ENCODE measurements around the gene PDE4DIP. TPM values are rescaled to one million over a fixed set of nuclear protein-coding genes. Genes with fewer than 3 reads are reported as not detected.
A peak's percentile ranks its signal among the peaks of the same experiment; 100 is the strongest.
"Not testable (repeated sequence)": the region's sequence is repeated elsewhere in the genome, so short reads cannot be mapped to it uniquely, and the experiment has no call there.

Gene PDE4DIP
- total RNA-seq, 2 experiments from 2014 or later: 27.1 to 27.4 TPM

DNA sequence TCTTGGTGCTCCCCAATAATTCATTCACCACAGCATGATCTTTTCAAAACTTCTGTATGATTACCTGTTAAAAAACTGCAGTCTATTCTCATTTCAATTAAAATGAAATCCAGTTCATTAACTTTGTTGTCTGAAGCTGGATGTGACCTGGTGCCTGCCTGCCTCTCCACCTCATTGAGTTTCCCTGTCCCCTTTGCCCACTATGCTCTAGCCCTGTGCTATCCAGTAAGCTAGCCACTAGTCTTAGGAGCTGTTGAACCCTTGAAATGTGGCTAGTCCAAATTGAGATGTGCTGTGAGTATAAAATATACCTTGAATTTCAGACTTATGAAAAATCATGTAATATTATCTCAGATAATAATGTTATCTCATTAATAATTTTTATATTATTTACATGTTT lies 114.1 kb downstream of the PDE4DIP start:
- H3K36me3 Mint-ChIP-seq (ENCODE audit: low read depth): not testable (repeated sequence)

GRCh38 chr1:148960212-148961000 lies 116.2 kb downstream of the PDE4DIP start:
- not testable (repeated sequence) for H3K27ac Mint-ChIP-seq

More for the DNA sequence above, 114.1 kb downstream of the PDE4DIP start:
- ATAC-seq (ENCODE audit: poor library complexity); H3K27me3 Mint-ChIP-seq; H3K27ac Mint-ChIP-seq; POLR2A ChIA-PET; H3K36me3 ChIP-seq (ENCODE audit: insufficient read depth, low read length); H3K27ac ChIP-seq (ENCODE audit: low read depth in 1 of 2, low read length in 2 of 2); CTCF ChIA-PET; H3K4me1 ChIP-seq (ENCODE audit: insufficient read depth, low read length); H3K9me3 Mint-ChIP-seq; DNase-seq; H3K9me3 ChIP-seq (ENCODE audit: control insufficient read depth in 1 of 2, insufficient read depth in 1 of 2, low read length in 2 of 2); intact Hi-C loops (cut with DNase I, micrococcal nuclease); H3K27me3 ChIP-seq (ENCODE audit: control insufficient read depth in 1 of 2, insufficient read depth in 2 of 2, low read length in 2 of 2); H3K4me1 Mint-ChIP-seq (ENCODE audit: low read depth); H3K4me3 ChIP-seq (ENCODE audit: low read length); H3K4me3 Mint-ChIP-seq: not testable (repeated sequence)

DNA sequence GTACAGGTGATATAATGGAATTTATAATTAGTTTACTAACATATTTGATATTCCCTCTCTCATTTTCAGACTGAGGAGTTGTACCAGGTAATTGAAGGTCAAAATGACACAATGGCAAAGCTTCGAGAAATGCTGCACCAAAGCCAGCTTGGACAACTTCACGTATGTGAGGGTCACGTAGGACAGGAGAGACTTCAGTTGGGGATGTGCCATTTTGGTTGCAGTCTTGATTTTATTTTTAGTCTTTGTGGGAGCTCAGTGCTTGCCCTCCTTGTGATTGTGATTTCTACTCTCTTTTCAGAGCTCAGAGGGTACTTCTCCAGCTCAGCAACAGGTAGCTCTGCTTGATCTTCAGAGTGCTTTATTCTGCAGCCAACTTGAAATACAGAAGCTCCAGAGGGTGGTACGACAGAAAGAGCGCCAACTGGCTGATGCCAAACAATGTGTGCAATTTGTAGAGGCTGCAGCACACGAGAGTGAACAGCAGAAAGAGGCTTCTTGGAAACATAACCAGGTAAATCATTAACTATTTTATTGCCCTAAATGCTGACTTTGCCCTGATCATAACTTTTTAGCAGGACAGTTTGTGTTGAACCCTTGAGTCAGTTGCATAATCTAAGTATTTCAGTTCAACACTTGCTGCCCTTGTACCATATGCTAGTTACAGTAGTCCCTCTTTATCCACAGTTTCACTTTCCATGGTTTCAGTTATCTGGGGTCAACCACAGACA lies 118.1 kb downstream of the PDE4DIP start:
- not testable (repeated sequence) for ATAC-seq (ENCODE audit: poor library complexity); H3K4me3 Mint-ChIP-seq; H3K27ac Mint-ChIP-seq

More at GRCh38 chr1:148960212-148961000, 116.2 kb downstream of the PDE4DIP start:
- intact Hi-C loops (cut with DNase I, micrococcal nuclease); H3K4me1 ChIP-seq (ENCODE audit: insufficient read depth, low read length); H3K27me3 Mint-ChIP-seq; H3K9me3 ChIP-seq (ENCODE audit: control insufficient read depth in 1 of 2, insufficient read depth in 1 of 2, low read length in 2 of 2); DNase-seq; H3K9me3 Mint-ChIP-seq; CTCF ChIA-PET; H3K36me3 Mint-ChIP-seq (ENCODE audit: low read depth); H3K4me3 Mint-ChIP-seq; H3K4me1 Mint-ChIP-seq (ENCODE audit: low read depth); POLR2A ChIA-PET; H3K36me3 ChIP-seq (ENCODE audit: insufficient read depth, low read length); ATAC-seq (ENCODE audit: poor library complexity); H3K27ac ChIP-seq (ENCODE audit: low read depth in 1 of 2, low read length in 2 of 2); H3K4me3 ChIP-seq (ENCODE audit: low read length); H3K27me3 ChIP-seq (ENCODE audit: control insufficient read depth in 1 of 2, insufficient read depth in 2 of 2, low read length in 2 of 2): not testable (repeated sequence)

GRCh38 chr1:148966084-148966483 lies 121.9 kb downstream of the PDE4DIP start:
- H3K9me3 Mint-ChIP-seq; POLR2A ChIA-PET; H3K27ac ChIP-seq (ENCODE audit: low read depth in 1 of 2, low read length in 2 of 2); H3K4me3 ChIP-seq (ENCODE audit: low read length); DNase-seq; H3K27me3 ChIP-seq (ENCODE audit: control insufficient read depth in 1 of 2, insufficient read depth in 2 of 2, low read length in 2 of 2); H3K4me1 Mint-ChIP-seq (ENCODE audit: low read depth); CTCF ChIA-PET; H3K27me3 Mint-ChIP-seq; H3K27ac Mint-ChIP-seq; H3K36me3 ChIP-seq (ENCODE audit: insufficient read depth, low read length); H3K4me3 Mint-ChIP-seq; H3K4me1 ChIP-seq (ENCODE audit: insufficient read depth, low read length); H3K9me3 ChIP-seq (ENCODE audit: control insufficient read depth in 1 of 2, insufficient read depth in 1 of 2, low read length in 2 of 2); intact Hi-C loops (cut with DNase I, micrococcal nuclease): not testable (repeated sequence)
- peaks cover 14% of the 10 kb centered on the region for H3K36me3 Mint-ChIP-seq (ENCODE audit: low read depth)
- peak; percentile 99 for ATAC-seq (ENCODE audit: poor library complexity)

More for the DNA sequence above, 118.1 kb downstream of the PDE4DIP start:
- H3K27me3 ChIP-seq (ENCODE audit: control insufficient read depth in 1 of 2, insufficient read depth in 2 of 2, low read length in 2 of 2); H3K4me3 ChIP-seq (ENCODE audit: low read length); H3K27ac ChIP-seq (ENCODE audit: low read depth in 1 of 2, low read length in 2 of 2); H3K4me1 ChIP-seq (ENCODE audit: insufficient read depth, low read length); intact Hi-C loops (cut with DNase I, micrococcal nuclease); H3K9me3 ChIP-seq (ENCODE audit: control insufficient read depth in 1 of 2, insufficient read depth in 1 of 2, low read length in 2 of 2); H3K9me3 Mint-ChIP-seq; H3K27me3 Mint-ChIP-seq; POLR2A ChIA-PET; H3K36me3 Mint-ChIP-seq (ENCODE audit: low read depth); H3K4me1 Mint-ChIP-seq (ENCODE audit: low read depth); DNase-seq; CTCF ChIA-PET; H3K36me3 ChIP-seq (ENCODE audit: insufficient read depth, low read length): not testable (repeated sequence)

- POLR2A ChIA-PET; H3K9me3 Mint-ChIP-seq; ATAC-seq (ENCODE audit: poor library complexity); H3K36me3 ChIP-seq (ENCODE audit: insufficient read depth, low read length); H3K9me3 ChIP-seq (ENCODE audit: control insufficient read depth in 1 of 2, insufficient read depth in 1 of 2, low read length in 2 of 2); DNase-seq; H3K4me3 Mint-ChIP-seq; H3K4me1 Mint-ChIP-seq (ENCODE audit: low read depth); H3K27me3 Mint-ChIP-seq; H3K27ac Mint-ChIP-seq; CTCF ChIA-PET; H3K4me3 ChIP-seq (ENCODE audit: low read length); H3K27me3 ChIP-seq (ENCODE audit: control insufficient read depth in 1 of 2, insufficient read depth in 2 of 2, low read length in 2 of 2); H3K4me1 ChIP-seq (ENCODE audit: insufficient read depth, low read length); intact Hi-C loops (cut with DNase I, micrococcal nuclease); H3K27ac ChIP-seq (ENCODE audit: low read depth in 1 of 2, low read length in 2 of 2): not testable (repeated sequence)
- peaks cover 14% of the 10 kb centered on the region for H3K36me3 Mint-ChIP-seq (ENCODE audit: low read depth)
Observed at GRCh38 chr1:148967580-148967979, 123.4 kb downstream of the PDE4DIP start.

- POLR2A ChIA-PET; H3K4me3 ChIP-seq (ENCODE audit: low read length); ATAC-seq (ENCODE audit: poor library complexity); H3K9me3 Mint-ChIP-seq; CTCF ChIA-PET; DNase-seq; H3K36me3 Mint-ChIP-seq (ENCODE audit: low read depth); H3K27me3 Mint-ChIP-seq; H3K27ac ChIP-seq (ENCODE audit: low read depth in 1 of 2, low read length in 2 of 2); H3K9me3 ChIP-seq (ENCODE audit: control insufficient read depth in 1 of 2, insufficient read depth in 1 of 2, low read length in 2 of 2); H3K4me1 Mint-ChIP-seq (ENCODE audit: low read depth); H3K27me3 ChIP-seq (ENCODE audit: control insufficient read depth in 1 of 2, insufficient read depth in 2 of 2, low read length in 2 of 2); H3K4me1 ChIP-seq (ENCODE audit: insufficient read depth, low read length); H3K36me3 ChIP-seq (ENCODE audit: insufficient read depth, low read length); H3K4me3 Mint-ChIP-seq; intact Hi-C loops (cut with DNase I, micrococcal nuclease); H3K27ac Mint-ChIP-seq: not testable (repeated sequence)
Observed at GRCh38 chr1:148968682-148969081, 124.5 kb downstream of the PDE4DIP start.

DNA sequence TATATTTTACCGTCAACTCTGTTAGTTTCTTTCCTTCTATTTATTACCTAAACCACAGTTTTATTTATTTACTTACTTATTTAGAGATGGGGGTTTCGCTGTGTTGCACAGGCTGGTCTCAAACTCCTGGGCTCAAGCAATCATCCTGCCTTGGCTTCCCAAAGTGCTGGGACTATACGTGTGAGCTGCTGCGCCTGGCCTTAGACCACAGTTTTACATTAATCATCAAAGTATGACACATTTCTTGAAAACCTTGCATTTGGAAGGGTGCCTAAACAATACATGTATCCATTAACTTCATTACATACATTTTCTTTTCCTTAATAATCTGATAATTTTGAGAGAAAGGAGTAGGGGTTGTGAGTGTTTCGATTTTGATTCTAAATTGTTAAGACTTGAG lies 124.9 kb downstream of the PDE4DIP start:
- H3K27ac Mint-ChIP-seq; H3K4me1 ChIP-seq (ENCODE audit: insufficient read depth, low read length); intact Hi-C loops (cut with DNase I, micrococcal nuclease); DNase-seq; H3K27ac ChIP-seq (ENCODE audit: low read depth in 1 of 2, low read length in 2 of 2); CTCF ChIA-PET; H3K27me3 Mint-ChIP-seq; H3K4me3 ChIP-seq (ENCODE audit: low read length); POLR2A ChIA-PET; ATAC-seq (ENCODE audit: poor library complexity); H3K4me3 Mint-ChIP-seq; H3K36me3 ChIP-seq (ENCODE audit: insufficient read depth, low read length); H3K9me3 ChIP-seq (ENCODE audit: control insufficient read depth in 1 of 2, insufficient read depth in 1 of 2, low read length in 2 of 2); H3K9me3 Mint-ChIP-seq; H3K36me3 Mint-ChIP-seq (ENCODE audit: low read depth); H3K4me1 Mint-ChIP-seq (ENCODE audit: low read depth); H3K27me3 ChIP-seq (ENCODE audit: control insufficient read depth in 1 of 2, insufficient read depth in 2 of 2, low read length in 2 of 2): not testable (repeated sequence)
